CD14-positive monocyte (primary cell): ENCODE measurements around the gene ARHGEF1. TPM values are rescaled to one million over a fixed set of nuclear protein-coding genes. Genes with fewer than 3 reads are reported as not detected.

ENCODE experiments used
- DNase-seq, 3 donors: peaks; one replicate each; pipeline ENCODE4 v3.0.0-alpha.2; 2011 to 2022
- H2AFZ ChIP-seq: 2 replicates; pipeline ENCODE4 v1.6.0; 2012; ENCODE audit warnings: mild to moderate bottlenecking, low read depth, low read length, inconsistent platforms; ENCODE audit not compliant: insufficient read depth, poor library complexity, severe bottlenecking
- H3K27ac ChIP-seq, 2 donors: 1 replicate in 1 of 2; 2 replicates in 1 of 2; pipeline ENCODE4 v1.5.1; 2012 to 2013; ENCODE audit warnings: low read length in 2 of 2, control low read depth in 1 of 2, inconsistent platforms in 1 of 2, low read depth in 1 of 2, mild to moderate bottlenecking in 1 of 2
- H3K27me3 ChIP-seq, 2 donors: one replicate each; pipeline versions ENCODE4 v1.6.0 to v1.6.1; 2011 to 2013; ENCODE audit warnings: low read length in 2 of 2; ENCODE audit not compliant: control insufficient read depth in 2 of 2, insufficient read depth in 2 of 2
- H3K36me3 ChIP-seq, 2 donors: replicated peaks in 1 of 2; 1 replicate in 1 of 2; 2 replicates in 1 of 2; pipeline versions ENCODE4 v1.5.1 to v1.6.1; 2012 to 2013; ENCODE audit warnings: low read length in 2 of 2, control low read depth in 1 of 2, inconsistent platforms in 1 of 2, mild to moderate bottlenecking in 1 of 2; ENCODE audit not compliant: insufficient read depth in 2 of 2, control insufficient read depth in 1 of 2
- H3K4me1 ChIP-seq, 2 donors: 1 replicate in 1 of 2; 2 replicates in 1 of 2; pipeline versions ENCODE4 v1.5.1 to v1.6.1; 2012 to 2013; ENCODE audit warnings: low read length in 2 of 2, control low read depth in 1 of 2, inconsistent platforms in 1 of 2, mild to moderate bottlenecking in 1 of 2, moderate library complexity in 1 of 2; ENCODE audit not compliant: insufficient read depth in 2 of 2, control insufficient read depth in 1 of 2
- H3K4me2 ChIP-seq: replicated peaks from 2 replicates; pipeline ENCODE3; 2012; ENCODE audit warnings: low read length, moderate library complexity, mild to moderate bottlenecking; ENCODE audit not compliant: poor library complexity, severe bottlenecking; ENCODE audit errors: extremely low read depth
- H3K4me3 ChIP-seq, 3 experiments: fragments of 200-600 bp in 1 of 3; sonication (generic) in 1 of 3; replicated peaks in 1 of 3; 1 replicate in 2 of 3; 2 replicates in 1 of 3; pipeline ENCODE4 v1.5.1; 2011 to 2013; ENCODE audit warnings: low read length in 3 of 3, mild to moderate bottlenecking in 3 of 3, control low read depth in 2 of 3, low read depth in 2 of 3, inconsistent platforms in 1 of 3, moderate library complexity in 1 of 3
- H3K79me2 ChIP-seq: 2 replicates; pipeline ENCODE4 v1.6.0; 2012; ENCODE audit warnings: mild to moderate bottlenecking, control low read depth, inconsistent platforms, low read length, moderate library complexity; ENCODE audit not compliant: insufficient read depth
- H3K9ac ChIP-seq: 2 replicates; pipeline ENCODE4 v1.6.0; 2017; ENCODE audit warnings: low read length, mild to moderate bottlenecking; ENCODE audit not compliant: insufficient read depth, poor library complexity, severe bottlenecking
- H3K9me3 ChIP-seq, 2 donors: replicated peaks in 1 of 2; 1 replicate in 1 of 2; 2 replicates in 1 of 2; pipeline versions ENCODE4 v1.5.1 to v1.6.1; 2012 to 2013; ENCODE audit warnings: low read length in 2 of 2, control low read depth in 1 of 2; ENCODE audit not compliant: control insufficient read depth in 1 of 2, insufficient read depth in 1 of 2
- H4K20me1 ChIP-seq: 2 replicates; pipeline ENCODE4 v1.6.0; 2012; ENCODE audit warnings: mild to moderate bottlenecking, low read length, control low read depth, moderate library complexity; ENCODE audit not compliant: insufficient read depth
- H3K27ac Mint-ChIP-seq, 7 donors: one replicate each; pipeline ENCODE4 v1.8.0; 2020; ENCODE audit warnings: mild to moderate bottlenecking in 7 of 7, mixed read lengths in 7 of 7, moderate library complexity in 6 of 7, inconsistent platforms in 2 of 7
- H3K27me3 Mint-ChIP-seq, 3 donors: one replicate each; pipeline ENCODE4 v1.8.0; 2021 to 2022; ENCODE audit warnings: low read depth in 3 of 3, mild to moderate bottlenecking in 3 of 3, mixed read lengths in 3 of 3, moderate library complexity in 3 of 3, inconsistent platforms in 1 of 3
- H3K36me3 Mint-ChIP-seq, 2 donors: one replicate each; pipeline ENCODE4 v1.8.0; 2020; ENCODE audit warnings: mixed read lengths in 2 of 2, inconsistent platforms in 1 of 2, mild to moderate bottlenecking in 1 of 2
- H3K4me1 Mint-ChIP-seq: one replicate; pipeline ENCODE4 v1.8.0; 2020; ENCODE audit warnings: mild to moderate bottlenecking, mixed read lengths
- H3K4me3 Mint-ChIP-seq, 2 donors: one replicate each; pipeline ENCODE4 v1.8.0; 2020; ENCODE audit warnings: mild to moderate bottlenecking in 2 of 2, mixed read lengths in 2 of 2, moderate library complexity in 1 of 2
- H3K9me3 Mint-ChIP-seq, 7 donors: one replicate each; pipeline ENCODE4 v1.8.0; 2020 to 2022; ENCODE audit warnings: mixed read lengths in 7 of 7, mild to moderate bottlenecking in 6 of 7, moderate library complexity in 6 of 7, inconsistent platforms in 2 of 7
- CTCF ChIP-seq: fragments of 200-600 bp; IDR thresholded peaks from one replicate; pipeline ENCODE4 v1.8.0; 2022; ENCODE audit warnings: antibody characterized with exemption, mild to moderate bottlenecking
- WGBS: methylation state at CpG from one replicate; pipeline ENCODE4 v1.1.5; 2013; ENCODE audit warnings: missing lambda C conversion rate; ENCODE audit not compliant: insufficient coverage; 5-methylcytosine and 5-hydroxymethylcytosine counted together
- intact Hi-C, 2 donors: fragments of 100-400 bp; cut with micrococcal nuclease; formaldehyde crosslinking; loops; one replicate each; pipeline versions ENCODE4 v1.15.0 to v1.15.1; 2023
- polyA plus RNA-seq, 3 donors: library from polyadenylated mRNA; depleted of rRNA in 1 of 3; unstranded in 2 of 3; stranded (reverse) in 1 of 3; fragments of 300-500 nt in 2 of 3; fragments of >200 nt in 1 of 3; fragmentation: Illumina TruSeq in 2 of 3; gene quantifications; 1 replicate in 2 of 3; 2 replicates in 1 of 3; pipeline ENCODE4 v1.2.3, GENCODE V29; 2012 to 2021

ARHGEF1 gene
- polyA plus RNA-seq, 3 donors = 82.8 to 622 (median 95.5) TPM

GRCh38 chr19:41922585-41922984 is 39.6 kb downstream of the ARHGEF1 start:
- Mint-ChIP-seq H3K27me3 (peaks cover 0 to 28% (median 18%) of the 10 kb centered on the region in 3 donors), H3K9me3 (peaks cover 0 to 9% (median 3%) of the 10 kb centered on the region in 7 donors), H3K4me1 (peaks cover 6% of the 10 kb centered on the region), H3K4me3 (peak overlapping the region in 1 of 2 donors; percentile 77), H3K36me3 (peaks cover 0 to 11% of the 10 kb centered on the region in 2 donors), H3K27ac (no peak overlapping the region)
- Histone ChIP-seq H3K79me2 (no peaks in the 10 kb centered on the region), H4K20me1 (no peaks in the 10 kb centered on the region), H2AFZ (no peak overlapping the region), H3K36me3 (no peaks in the 10 kb centered on the region), H3K4me2 (no peak overlapping the region), H3K4me3 (no peak overlapping the region), H3K27me3 (peaks cover 36 to 75% of the 10 kb centered on the region in 2 donors), H3K4me1 (no peaks in the 10 kb centered on the region), H3K27ac (no peak overlapping the region), H3K9ac (no peak overlapping the region), H3K9me3 (no peaks in the 10 kb centered on the region)
- 18% methylated on average over 9 of the region's 18 CpGs for WGBS
- no peak for DNase-seq
- intact Hi-C loops = no loop called here
- no peak for TF ChIP-seq CTCF

- no peak overlapping the region for H3K9ac ChIP-seq
- H2AFZ ChIP-seq = no peak overlapping the region
- H3K4me1 ChIP-seq = peaks cover 0 to 4% of the 10 kb centered on the region in 2 donors
- no peak for DNase-seq
- H3K27ac ChIP-seq = no peak overlapping the region
- peaks cover 37 to 75% of the 10 kb centered on the region in 2 donors for H3K27me3 ChIP-seq
- H3K36me3 Mint-ChIP-seq = peaks cover 0 to 11% of the 10 kb centered on the region in 2 donors
- H3K36me3 ChIP-seq = no peaks in the 10 kb centered on the region
- H4K20me1 ChIP-seq = no peaks in the 10 kb centered on the region
- H3K4me3 Mint-ChIP-seq = peak overlapping the region in 1 of 2 donors; percentile 54
- TF ChIP-seq CTCF = no peak
- no peaks in the 10 kb centered on the region for H3K79me2 ChIP-seq
- WGBS = 58% methylated on average over 3 of the region's 6 CpGs
- intact Hi-C loops = no loop called here
- H3K9me3 Mint-ChIP-seq = peaks cover 0 to 9% (median 5%) of the 10 kb centered on the region in 7 donors
- H3K4me1 Mint-ChIP-seq = peaks cover 10% of the 10 kb centered on the region
- H3K9me3 ChIP-seq = no peaks in the 10 kb centered on the region
- H3K27me3 Mint-ChIP-seq = peaks cover 0 to 30% (median 20%) of the 10 kb centered on the region in 3 donors
- no peak overlapping the region for H3K4me3 ChIP-seq
- no peak overlapping the region for H3K27ac Mint-ChIP-seq
- H3K4me2 ChIP-seq = no peak overlapping the region
Measured at GRCh38 chr19:41923045-41923788, 40.2 kb downstream of the ARHGEF1 start.
